HepG2 (cell line): ENCODE results near the gene NOXO1. TPM values are rescaled to one million over a fixed set of nuclear protein-coding genes. Genes with fewer than 3 reads are reported as not detected.

Experiments used
- CHCHD3 ChIP-seq: sonication (generic); formaldehyde crosslinking; IDR thresholded peaks from 2 replicates; pipeline ENCODE4 v1.8.0; 2022; ENCODE audit warnings: mild to moderate bottlenecking, missing genetic modification reagents, moderate library complexity
- MZF1 ChIP-seq: sonication (generic); formaldehyde crosslinking; IDR thresholded peaks from 2 replicates; pipeline ENCODE4 v1.8.1; 2023; ENCODE audit warnings: mild to moderate bottlenecking, missing genetic modification reagents, borderline replicate concordance
- NR2F2 ChIP-seq: IDR thresholded peaks from 2 replicates; pipeline ENCODE4 v1.6.1; 2012; ENCODE audit warnings: low read depth, inconsistent platforms, borderline replicate concordance
- STAG1 ChIP-seq: sonication (generic); formaldehyde crosslinking; IDR thresholded peaks from 2 replicates; pipeline ENCODE4 v1.4.0; 2020; ENCODE audit warnings: missing genetic modification reagents
- TAF15 ChIP-seq: fragments of 200-400 bp; formaldehyde crosslinking; IDR thresholded peaks from one replicate; pipeline ENCODE4 v1.6.1; 2018; ENCODE audit warnings: mild to moderate bottlenecking, low read depth, low read length; ENCODE audit not compliant: poor library complexity, severe bottlenecking
- TFAP4 ChIP-seq: sonication (generic); IDR thresholded peaks from 2 replicates; pipeline ENCODE4 v1.6.1; 2016; ENCODE audit warnings: low read depth, borderline replicate concordance
- TRAFD1 ChIP-seq: sonication (generic); formaldehyde crosslinking; IDR thresholded peaks from 2 replicates; pipeline ENCODE4 v1.5.1; 2020; ENCODE audit warnings: missing genetic modification reagents, mild to moderate bottlenecking, borderline replicate concordance
- ZFP36 ChIP-seq: fragments of 150-350 bp; IDR thresholded peaks from 2 replicates; pipeline ENCODE4 v1.6.1; 2018; ENCODE audit warnings: borderline replicate concordance, low read length, low read depth; ENCODE audit not compliant: partially characterized antibody
- ZNF367 ChIP-seq: sonication (generic); formaldehyde crosslinking; IDR thresholded peaks from 2 replicates; pipeline ENCODE4 v1.4.0; 2020; ENCODE audit warnings: missing genetic modification reagents, borderline replicate concordance
- ZNF468 ChIP-seq: sonication (generic); formaldehyde crosslinking; IDR thresholded peaks from 2 replicates; pipeline ENCODE4 v1.8.0; 2022; ENCODE audit warnings: mild to moderate bottlenecking, moderate library complexity, missing genetic modification reagents
- ZNF530 ChIP-seq: sonication (generic); formaldehyde crosslinking; IDR thresholded peaks from 2 replicates; pipeline ENCODE4 v1.5.0; 2020; ENCODE audit warnings: low read depth, mild to moderate bottlenecking, missing genetic modification reagents
- ZNF674 ChIP-seq: sonication (generic); formaldehyde crosslinking; IDR thresholded peaks from 2 replicates; pipeline ENCODE4 v1.5.0; 2020; ENCODE audit warnings: low read depth, mild to moderate bottlenecking, missing genetic modification reagents
- polyA plus RNA-seq, 8 experiments: library from polyadenylated mRNA; depleted of rRNA in 3 of 8; stranded (reverse) in 7 of 8; unstranded in 1 of 8; fragments of >200 nt; fragmentation: Illumina TruSeq in 4 of 8; extraction: Trizol in 4 of 8; gene quantifications; 2 replicates each; pipeline versions ENCODE4 v1.2.1 to v1.2.3, GENCODE V29; 2011 to 2016; ENCODE audit warnings: low read depth in 4 of 8, missing spikeins in 1 of 8, mixed read lengths in 1 of 8; ENCODE audit not compliant: insufficient read depth in 1 of 8
- total RNA-seq, 5 experiments: library from RNA; depleted of rRNA; stranded (reverse); fragments of >200 nt; fragmentation: Illumina TruSeq; extraction: Trizol; gene quantifications; 2 replicates each; pipeline ENCODE4 v1.2.3, GENCODE V29; 2016; ENCODE audit warnings: low read depth in 1 of 5
- TF ChIP-seq, protein P1 (sequence below): sonication (generic); formaldehyde crosslinking; IDR thresholded peaks from 2 replicates; pipeline ENCODE4 v1.8.1; 2023; ENCODE audit warnings: mild to moderate bottlenecking, missing genetic modification reagents
- TF ChIP-seq, protein P2 (sequence below): sonication (generic); formaldehyde crosslinking; IDR thresholded peaks from 2 replicates; pipeline ENCODE4 v1.8.0; 2022; ENCODE audit warnings: mild to moderate bottlenecking, missing genetic modification reagents, moderate library complexity
- TF ChIP-seq, protein P3 (sequence below): sonication (generic); formaldehyde crosslinking; IDR thresholded peaks from 2 replicates; pipeline ENCODE4 v1.4.0; 2020; ENCODE audit warnings: missing genetic modification reagents, borderline replicate concordance
- TF ChIP-seq, protein P4 (sequence below): sonication (generic); formaldehyde crosslinking; IDR thresholded peaks from 2 replicates; pipeline ENCODE4 v1.4.0; 2020; ENCODE audit warnings: missing genetic modification reagents

Gene NOXO1
- total and polyA plus RNA-seq, 2 of the 13 experiments (the other 11 are each of a cell fraction or from before 2014, with no cell fraction given) = 0.69 to 1.4 TPM

DNA sequence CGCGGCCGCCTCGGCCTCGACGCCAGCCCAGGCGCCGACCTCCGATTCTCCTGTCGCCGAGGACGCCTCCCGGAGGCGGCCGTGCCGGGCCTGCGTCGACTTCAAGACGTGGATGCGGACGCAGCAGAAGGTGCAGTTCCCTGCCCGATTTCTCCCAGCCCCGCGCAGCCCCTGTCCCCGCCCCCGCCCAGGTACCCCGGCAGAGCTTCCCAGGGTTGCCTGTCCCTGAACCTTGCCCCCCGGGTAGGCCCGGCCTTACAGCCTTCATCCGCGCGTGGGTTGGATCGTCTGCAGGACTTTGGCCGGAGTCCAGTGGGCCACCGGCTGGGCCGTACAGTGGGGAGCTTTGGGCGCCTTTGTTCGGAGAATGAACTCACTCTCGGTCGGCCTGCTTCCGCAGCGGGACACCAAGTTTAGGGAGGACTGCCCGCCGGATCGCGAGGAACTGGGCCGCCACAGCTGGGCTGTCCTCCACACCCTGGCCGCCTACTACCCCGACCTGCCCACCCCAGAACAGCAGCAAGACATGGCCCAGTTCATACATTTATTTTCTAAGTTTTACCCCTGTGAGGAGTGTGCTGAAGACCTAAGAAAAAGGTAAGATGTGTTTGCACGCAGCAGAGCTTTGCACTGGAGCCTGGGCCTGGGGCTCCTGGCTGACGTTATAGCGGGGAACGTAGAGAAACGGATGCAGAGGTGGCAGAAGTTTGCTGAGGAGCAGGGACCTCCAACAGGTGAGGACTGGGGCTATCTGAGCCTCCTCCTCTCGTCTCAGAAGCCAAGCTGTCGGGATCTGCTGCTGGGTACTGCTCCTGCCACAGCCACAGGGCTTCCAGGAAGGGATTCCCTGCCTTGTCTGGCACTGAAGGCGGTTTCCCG, 3.3 kb upstream of the NOXO1 start (continued):
- TF ChIP-seq, protein P1, sequence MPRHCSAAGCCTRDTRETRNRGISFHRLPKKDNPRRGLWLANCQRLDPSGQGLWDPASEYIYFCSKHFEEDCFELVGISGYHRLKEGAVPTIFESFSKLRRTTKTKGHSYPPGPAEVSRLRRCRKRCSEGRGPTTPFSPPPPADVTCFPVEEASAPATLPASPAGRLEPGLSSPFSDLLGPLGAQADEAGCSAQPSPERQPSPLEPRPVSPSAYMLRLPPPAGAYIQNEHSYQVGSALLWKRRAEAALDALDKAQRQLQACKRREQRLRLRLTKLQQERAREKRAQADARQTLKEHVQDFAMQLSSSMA (CRISPR knock-in tag) = no peak
- TF ChIP-seq ZNF674 (CRISPR knock-in tag) (no peak), ZNF530 (CRISPR knock-in tag) (no peak), ZFP36 (no peak), TRAFD1 (CRISPR knock-in tag) (no peak), NR2F2 (no peak), ZNF468 (CRISPR knock-in tag) (no peak), CHCHD3 (CRISPR knock-in tag) (no peak), MZF1 (CRISPR knock-in tag) (no peak), TFAP4 (0 out of 2 replicates have a peak, but pooled peaks have one; percentile 7), STAG1 (no peak), TAF15 (no peak), ZNF367 (CRISPR knock-in tag) (no peak)
- TF ChIP-seq, protein P2, sequence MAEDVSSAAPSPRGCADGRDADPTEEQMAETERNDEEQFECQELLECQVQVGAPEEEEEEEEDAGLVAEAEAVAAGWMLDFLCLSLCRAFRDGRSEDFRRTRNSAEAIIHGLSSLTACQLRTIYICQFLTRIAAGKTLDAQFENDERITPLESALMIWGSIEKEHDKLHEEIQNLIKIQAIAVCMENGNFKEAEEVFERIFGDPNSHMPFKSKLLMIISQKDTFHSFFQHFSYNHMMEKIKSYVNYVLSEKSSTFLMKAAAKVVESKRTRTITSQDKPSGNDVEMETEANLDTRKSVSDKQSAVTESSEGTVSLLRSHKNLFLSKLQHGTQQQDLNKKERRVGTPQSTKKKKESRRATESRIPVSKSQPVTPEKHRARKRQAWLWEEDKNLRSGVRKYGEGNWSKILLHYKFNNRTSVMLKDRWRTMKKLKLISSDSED (CRISPR knock-in tag) = no peak
- TF ChIP-seq, protein P3, sequence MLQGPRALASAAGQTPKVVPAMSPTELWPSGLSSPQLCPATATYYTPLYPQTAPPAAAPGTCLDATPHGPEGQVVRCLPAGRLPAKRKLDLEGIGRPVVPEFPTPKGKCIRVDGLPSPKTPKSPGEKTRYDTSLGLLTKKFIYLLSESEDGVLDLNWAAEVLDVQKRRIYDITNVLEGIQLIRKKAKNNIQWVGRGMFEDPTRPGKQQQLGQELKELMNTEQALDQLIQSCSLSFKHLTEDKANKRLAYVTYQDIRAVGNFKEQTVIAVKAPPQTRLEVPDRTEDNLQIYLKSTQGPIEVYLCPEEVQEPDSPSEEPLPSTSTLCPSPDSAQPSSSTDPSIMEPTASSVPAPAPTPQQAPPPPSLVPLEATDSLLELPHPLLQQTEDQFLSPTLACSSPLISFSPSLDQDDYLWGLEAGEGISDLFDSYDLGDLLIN (CRISPR knock-in tag) = no peak
- TF ChIP-seq, protein P4, sequence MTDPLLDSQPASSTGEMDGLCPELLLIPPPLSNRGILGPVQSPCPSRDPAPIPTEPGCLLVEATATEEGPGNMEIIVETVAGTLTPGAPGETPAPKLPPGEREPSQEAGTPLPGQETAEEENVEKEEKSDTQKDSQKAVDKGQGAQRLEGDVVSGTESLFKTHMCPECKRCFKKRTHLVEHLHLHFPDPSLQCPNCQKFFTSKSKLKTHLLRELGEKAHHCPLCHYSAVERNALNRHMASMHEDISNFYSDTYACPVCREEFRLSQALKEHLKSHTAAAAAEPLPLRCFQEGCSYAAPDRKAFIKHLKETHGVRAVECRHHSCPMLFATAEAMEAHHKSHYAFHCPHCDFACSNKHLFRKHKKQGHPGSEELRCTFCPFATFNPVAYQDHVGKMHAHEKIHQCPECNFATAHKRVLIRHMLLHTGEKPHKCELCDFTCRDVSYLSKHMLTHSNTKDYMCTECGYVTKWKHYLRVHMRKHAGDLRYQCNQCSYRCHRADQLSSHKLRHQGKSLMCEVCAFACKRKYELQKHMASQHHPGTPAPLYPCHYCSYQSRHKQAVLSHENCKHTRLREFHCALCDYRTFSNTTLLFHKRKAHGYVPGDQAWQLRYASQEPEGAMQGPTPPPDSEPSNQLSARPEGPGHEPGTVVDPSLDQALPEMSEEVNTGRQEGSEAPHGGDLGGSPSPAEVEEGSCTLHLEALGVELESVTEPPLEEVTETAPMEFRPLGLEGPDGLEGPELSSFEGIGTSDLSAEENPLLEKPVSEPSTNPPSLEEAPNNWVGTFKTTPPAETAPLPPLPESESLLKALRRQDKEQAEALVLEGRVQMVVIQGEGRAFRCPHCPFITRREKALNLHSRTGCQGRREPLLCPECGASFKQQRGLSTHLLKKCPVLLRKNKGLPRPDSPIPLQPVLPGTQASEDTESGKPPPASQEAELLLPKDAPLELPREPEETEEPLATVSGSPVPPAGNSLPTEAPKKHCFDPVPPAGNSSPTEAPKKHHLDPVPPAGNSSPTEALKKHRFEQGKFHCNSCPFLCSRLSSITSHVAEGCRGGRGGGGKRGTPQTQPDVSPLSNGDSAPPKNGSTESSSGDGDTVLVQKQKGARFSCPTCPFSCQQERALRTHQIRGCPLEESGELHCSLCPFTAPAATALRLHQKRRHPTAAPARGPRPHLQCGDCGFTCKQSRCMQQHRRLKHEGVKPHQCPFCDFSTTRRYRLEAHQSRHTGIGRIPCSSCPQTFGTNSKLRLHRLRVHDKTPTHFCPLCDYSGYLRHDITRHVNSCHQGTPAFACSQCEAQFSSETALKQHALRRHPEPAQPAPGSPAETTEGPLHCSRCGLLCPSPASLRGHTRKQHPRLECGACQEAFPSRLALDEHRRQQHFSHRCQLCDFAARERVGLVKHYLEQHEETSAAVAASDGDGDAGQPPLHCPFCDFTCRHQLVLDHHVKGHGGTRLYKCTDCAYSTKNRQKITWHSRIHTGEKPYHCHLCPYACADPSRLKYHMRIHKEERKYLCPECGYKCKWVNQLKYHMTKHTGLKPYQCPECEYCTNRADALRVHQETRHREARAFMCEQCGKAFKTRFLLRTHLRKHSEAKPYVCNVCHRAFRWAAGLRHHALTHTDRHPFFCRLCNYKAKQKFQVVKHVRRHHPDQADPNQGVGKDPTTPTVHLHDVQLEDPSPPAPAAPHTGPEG (CRISPR knock-in tag) = no peak
